ENCODE measurements around the gene GNA14.

DNA sequence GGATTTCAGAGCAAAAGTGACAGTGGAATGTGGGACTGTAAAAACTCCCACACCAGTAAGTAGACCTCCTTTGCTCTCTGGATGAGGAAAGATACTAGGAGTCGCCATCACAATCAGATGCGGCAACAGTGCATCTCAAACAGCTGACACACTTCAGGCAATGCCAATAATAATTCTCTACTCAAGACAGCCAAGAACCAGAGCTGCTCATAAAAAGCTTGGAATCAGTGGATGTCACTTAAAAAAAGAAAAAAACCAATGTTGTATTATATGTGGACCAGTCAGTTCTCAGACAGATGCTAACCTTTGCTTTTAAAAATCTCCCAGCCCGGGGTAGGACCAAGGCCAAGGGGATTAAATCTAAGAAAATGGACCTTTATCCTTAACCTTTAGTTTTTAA lies 185.0 kb downstream of the GNA14 start:
- TF ChIP-seq, protein P1, sequence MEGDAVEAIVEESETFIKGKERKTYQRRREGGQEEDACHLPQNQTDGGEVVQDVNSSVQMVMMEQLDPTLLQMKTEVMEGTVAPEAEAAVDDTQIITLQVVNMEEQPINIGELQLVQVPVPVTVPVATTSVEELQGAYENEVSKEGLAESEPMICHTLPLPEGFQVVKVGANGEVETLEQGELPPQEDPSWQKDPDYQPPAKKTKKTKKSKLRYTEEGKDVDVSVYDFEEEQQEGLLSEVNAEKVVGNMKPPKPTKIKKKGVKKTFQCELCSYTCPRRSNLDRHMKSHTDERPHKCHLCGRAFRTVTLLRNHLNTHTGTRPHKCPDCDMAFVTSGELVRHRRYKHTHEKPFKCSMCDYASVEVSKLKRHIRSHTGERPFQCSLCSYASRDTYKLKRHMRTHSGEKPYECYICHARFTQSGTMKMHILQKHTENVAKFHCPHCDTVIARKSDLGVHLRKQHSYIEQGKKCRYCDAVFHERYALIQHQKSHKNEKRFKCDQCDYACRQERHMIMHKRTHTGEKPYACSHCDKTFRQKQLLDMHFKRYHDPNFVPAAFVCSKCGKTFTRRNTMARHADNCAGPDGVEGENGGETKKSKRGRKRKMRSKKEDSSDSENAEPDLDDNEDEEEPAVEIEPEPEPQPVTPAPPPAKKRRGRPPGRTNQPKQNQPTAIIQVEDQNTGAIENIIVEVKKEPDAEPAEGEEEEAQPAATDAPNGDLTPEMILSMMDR (IDR thresholded peaks at IDR 0.05): no peak
- TF ChIP-seq POLR2A (IDR thresholded peaks at IDR 0.05): no peak
- TF ChIP-seq POLR2AphosphoS5 (IDR thresholded peaks at IDR 0.05): no peak

Data from breast epithelium (tissue), 3 donors.